Measurements from ENCODE around the gene DPP8. TPM values are rescaled to one million over a fixed set of nuclear protein-coding genes. Genes with fewer than 3 reads are reported as not detected.
"Not testable (repeated sequence)": the region's sequence is repeated elsewhere in the genome, so short reads cannot be mapped to it uniquely, and the experiment has no call there.

DPP8 gene
- total RNA-seq, 1 donor from 2014 or later = 28.2 TPM

DNA sequence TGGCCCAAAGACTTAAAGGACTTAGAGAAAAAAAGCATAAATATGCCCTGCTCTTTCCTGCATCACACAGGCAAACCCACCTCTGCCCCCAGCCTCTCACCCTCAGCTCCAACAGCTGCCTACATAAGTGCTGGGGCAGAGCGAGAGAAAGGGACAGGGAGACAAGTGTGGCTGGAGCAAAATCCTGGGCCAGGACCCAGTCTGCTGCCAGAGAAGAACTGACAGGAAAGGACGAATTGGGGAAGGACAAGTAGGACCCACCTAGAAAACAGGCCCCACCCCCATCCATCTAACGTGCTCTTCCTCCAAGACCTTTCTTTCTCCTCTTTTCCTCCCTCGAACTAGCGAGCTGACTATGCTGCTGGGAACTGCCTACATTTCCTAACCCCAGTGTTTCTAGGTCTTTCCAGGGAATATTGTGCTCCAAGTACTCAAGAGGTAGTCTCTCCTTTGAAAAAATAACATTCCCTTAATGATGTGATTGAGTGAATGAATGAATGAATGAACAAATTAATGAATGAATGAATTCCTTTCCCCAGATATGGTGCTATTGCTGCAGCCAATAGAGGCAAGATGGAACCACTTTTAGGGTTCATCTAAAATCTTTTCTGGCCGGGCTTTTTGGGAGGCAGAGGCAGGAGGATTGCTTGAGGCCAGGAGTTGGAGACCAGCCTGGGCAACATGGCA is 113.2 kb downstream of the DPP8 start:
- no peak for DNase-seq (ENCODE audit: low spot score)

- DNase-seq (ENCODE audit: low spot score) = no peak
Observed at GRCh38 chr15:65402961-65403360, 114.5 kb downstream of the DPP8 start.

DNA sequence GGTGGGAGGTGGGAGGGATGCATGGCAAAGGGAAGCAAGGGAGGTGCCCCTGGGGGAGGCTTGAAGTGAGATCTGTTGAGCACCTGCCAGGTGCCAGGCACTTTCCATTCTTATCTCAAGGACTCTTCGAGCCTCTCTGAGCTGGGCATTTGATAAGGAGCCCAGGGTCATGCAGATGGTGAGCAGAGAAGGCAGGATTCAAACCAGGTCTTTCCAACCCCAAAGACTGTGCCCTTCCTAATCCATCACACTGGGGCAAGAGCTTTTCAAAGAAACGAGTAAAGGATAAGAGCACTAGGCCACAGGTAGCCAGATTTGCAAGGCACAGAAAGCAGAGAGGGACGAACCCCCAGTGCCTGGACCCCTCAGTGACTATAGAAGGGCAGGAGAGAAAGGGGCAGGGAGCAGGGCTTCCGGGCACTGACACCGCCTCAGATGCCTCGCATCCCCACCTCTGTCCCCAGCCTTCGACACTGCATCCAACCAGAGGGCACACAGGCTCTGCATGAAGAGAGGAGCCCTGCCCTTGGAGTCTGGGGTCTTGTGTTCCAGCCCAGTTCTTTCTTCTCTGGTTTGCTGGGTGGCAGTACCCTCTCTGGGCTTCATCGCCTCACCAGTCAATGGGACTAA is 115.8 kb downstream of the DPP8 start:
- no peak for DNase-seq (ENCODE audit: low spot score)

DNA sequence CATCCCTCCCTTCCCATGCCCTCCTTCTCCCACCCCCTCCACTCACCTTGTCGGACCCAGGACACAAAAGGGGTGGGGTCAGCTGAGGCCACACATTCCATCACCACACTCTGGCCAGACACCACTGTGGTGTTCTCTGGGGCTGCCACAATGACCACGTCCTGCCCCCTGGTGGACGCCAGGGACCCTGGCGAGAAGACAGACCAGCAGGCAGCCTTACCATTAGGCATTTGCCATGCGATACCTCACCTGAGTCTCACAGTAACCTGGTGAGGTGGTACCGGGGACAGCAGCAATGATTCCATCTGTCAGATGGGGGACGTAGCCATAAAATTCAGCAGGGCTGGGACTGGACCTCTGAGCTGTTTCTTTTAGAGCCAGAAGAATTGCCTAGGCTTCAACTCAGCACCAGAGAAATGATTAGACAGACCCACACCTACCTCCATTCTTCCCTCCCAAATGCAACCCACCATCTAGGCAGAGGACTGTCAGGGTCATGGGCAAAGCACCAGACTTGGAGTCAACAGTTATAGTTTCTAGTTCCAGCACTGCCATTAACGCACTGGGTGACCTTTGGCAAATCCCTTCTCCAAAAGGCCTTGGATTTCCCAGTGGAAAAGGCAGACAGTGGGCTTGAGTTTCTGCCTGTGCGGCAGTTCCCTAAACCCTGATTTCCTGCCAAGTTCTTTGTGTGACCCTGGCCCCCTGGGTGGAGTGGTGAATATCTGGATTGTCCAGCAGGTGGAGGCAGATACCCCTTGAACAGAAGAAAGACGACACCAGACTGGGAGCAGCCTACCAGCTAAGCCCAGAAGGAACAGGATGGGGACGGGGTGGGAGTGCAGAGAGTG is 116.5 kb downstream of the DPP8 start:
- DNase-seq (ENCODE audit: low spot score) = peak; percentile 80

- no peak for DNase-seq (ENCODE audit: low spot score)
Observed at GRCh38 chr15:65399997-65400396, 117.5 kb downstream of the DPP8 start.

DNA sequence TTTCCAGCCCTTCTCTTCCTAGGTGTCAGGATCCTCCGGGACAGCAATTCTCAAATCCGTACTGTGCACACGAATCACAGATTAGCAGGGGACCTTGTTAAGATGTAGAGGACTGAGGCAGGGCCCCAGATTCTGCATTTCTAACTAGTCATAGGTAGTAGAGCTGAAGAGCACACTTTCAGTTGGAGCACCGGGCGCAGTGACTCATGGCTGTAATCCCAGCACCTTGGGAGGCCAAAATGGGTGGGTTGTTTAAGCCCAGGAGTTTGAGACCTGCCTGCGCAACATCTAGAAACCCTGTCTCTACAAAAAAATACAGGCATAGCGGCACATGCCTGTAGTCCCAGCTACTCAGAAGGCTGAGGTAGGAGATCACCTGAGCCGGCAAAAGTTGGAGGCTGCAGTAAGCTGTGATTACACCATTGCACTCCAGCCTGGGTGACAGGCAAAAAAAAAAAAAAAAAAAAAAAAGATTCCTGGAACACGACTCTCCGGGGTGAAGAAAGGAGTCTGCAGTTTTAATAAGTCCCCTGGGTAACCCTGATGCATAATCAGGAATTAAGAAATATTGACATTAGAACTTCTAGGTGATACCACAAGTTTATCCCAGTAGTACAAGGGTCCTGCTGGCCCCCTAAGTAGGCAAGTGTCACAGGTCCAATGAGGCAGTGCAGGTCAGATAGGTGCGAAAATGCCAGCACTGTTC is 118.3 kb downstream of the DPP8 start:
- no peak for DNase-seq (ENCODE audit: low spot score)

DNA sequence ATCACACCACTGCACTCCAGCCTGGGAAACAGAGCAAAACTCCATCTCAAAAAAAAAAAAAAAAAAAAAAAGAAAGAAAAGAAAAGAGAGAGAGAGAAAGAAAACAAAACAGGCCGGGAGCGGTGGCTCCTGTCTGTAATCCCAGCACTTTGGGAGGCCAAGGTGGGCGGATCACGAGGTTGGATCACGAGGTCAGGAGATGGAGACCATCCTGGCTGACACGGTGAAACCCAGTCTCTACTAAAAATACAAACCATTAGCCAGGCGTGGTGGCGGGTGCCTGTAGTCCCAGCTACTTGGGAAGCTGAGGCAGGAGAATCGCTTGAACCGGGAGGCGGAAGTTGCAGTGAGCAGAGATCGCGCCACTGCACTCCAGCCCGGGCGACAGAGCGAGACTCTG is 119.0 kb downstream of the DPP8 start:
- not testable (repeated sequence) for DNase-seq (ENCODE audit: low spot score)

GRCh38 chr15:65396965-65397317 is 120.5 kb downstream of the DPP8 start:
- no peak for DNase-seq (ENCODE audit: low spot score)

GRCh38 chr15:65396283-65396964 is 121.1 kb downstream of the DPP8 start:
- DNase-seq (ENCODE audit: low spot score) = no peak

DNA sequence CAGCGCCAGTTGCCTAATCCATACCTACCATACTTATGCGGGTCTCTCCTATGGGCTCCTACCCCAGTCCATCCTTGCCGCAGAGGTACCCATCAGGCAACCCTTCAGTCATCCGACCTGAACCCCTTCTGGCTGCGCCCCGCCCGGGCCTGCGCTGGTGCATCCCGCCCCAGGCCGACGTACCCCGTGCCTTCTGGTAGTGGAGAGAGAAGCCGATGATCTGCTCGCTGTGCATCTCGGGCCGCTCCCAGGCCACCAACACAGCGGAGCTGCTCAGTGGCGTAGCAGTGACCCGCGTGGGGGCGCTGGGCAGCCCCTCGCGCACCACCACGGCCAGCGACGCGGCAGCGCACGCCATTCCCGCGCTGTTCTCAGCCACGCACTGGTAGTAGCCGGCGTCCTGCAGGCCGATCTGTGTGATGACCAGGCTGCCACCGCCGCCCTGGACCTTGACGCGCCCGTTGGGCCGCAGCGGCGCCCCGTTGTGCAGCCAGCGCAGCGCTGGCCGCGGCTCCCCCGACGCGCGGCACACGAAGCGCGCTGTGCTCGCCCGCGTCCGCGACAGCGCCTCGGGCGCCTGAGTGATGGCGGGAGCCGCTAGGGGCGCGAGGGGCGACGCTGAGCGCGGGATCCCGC is 121.8 kb downstream of the DPP8 start:
- DNase-seq (ENCODE audit: low spot score) = no peak

DNA sequence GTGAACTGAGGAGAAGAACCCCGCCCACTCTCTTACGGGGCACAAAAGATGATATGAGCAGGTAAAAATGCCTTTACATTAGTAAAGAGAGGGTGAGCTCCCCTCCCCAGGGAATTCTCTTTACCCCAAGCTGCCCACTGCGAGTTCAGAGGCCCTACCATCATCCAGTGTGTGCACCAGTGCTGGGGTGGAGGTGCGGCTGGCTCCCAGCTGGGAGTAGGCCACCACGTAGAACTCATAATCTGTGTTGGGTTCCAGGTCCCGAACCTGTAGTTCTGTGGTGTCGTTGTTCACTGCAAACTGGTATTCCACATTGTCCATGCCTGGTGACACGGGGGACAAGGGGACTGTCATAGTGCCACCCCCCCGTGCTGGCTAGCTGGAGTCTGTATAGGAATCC is 122.6 kb downstream of the DPP8 start:
- DNase-seq (ENCODE audit: low spot score) = no peak

- no peak for DNase-seq (ENCODE audit: low spot score)
Observed at GRCh38 chr15:65394280-65394789, 123.2 kb downstream of the DPP8 start.

- no peak for DNase-seq (ENCODE audit: low spot score)
Observed at GRCh38 chr15:65393557-65393956, 123.9 kb downstream of the DPP8 start.

DNA sequence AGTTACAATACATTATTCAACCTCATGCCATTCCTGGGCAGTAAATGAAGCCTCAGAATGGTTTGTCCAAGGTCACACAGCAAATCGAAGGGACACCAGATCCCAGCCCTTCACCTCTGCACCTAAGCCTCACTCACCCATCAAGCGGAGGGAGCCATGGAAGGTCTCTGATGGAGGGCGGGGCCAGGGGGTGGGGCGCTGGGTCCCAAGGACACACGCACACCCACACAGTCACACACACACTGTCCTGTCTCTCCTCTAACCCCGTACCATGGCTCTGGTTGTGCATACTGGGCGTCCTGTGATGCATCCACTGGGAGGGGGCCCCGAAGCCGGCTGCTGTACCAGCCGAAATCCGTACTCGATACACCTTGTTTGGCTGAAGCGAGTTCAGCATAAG is 124.4 kb downstream of the DPP8 start:
- no peak for DNase-seq (ENCODE audit: low spot score)

Other genes with a start within 250 kb of the DPP8 start
- 3.4 TPM for gene PARP16, start 230.8 kb downstream of the DPP8 start, total RNA-seq (ENCODE audit: insufficient read depth, low replicate concordance)
- gene RNU5A-1, start 221.6 kb downstream of the DPP8 start, total RNA-seq (ENCODE audit: insufficient read depth, low replicate concordance) = not detected
- gene RNU5B-1, start 213.0 kb downstream of the DPP8 start, total RNA-seq (ENCODE audit: insufficient read depth, low replicate concordance) = not detected
- gene IGDCC3, start 139.7 kb downstream of the DPP8 start, total RNA-seq (ENCODE audit: insufficient read depth, low replicate concordance) = 2.6 TPM
- gene IGDCC4, start 94.7 kb downstream of the DPP8 start, total RNA-seq (ENCODE audit: insufficient read depth, low replicate concordance) = 37.3 TPM
- 48.6 TPM for gene HACD3, start 12.8 kb upstream of the DPP8 start, total RNA-seq (ENCODE audit: insufficient read depth, low replicate concordance)
- 25.0 TPM for gene INTS14, start 93.4 kb upstream of the DPP8 start, total RNA-seq (ENCODE audit: insufficient read depth, low replicate concordance)
- gene SLC24A1, start 104.2 kb upstream of the DPP8 start, total RNA-seq (ENCODE audit: insufficient read depth, low replicate concordance) = 8.7 TPM

Data from umbilical cord (tissue), 2 donors.